HepG2 (cell line): ENCODE data around the gene ARL6IP4. TPM values are rescaled to one million over a fixed set of nuclear protein-coding genes. Genes with fewer than 3 reads are reported as not detected.

ENCODE experiments used
- AGO1 ChIP-seq: fragments of 200-400 bp; formaldehyde crosslinking; IDR thresholded peaks from 2 replicates; pipeline ENCODE4 v1.6.1; 2017; ENCODE audit warnings: mild to moderate bottlenecking, low read depth, low read length, moderate library complexity; ENCODE audit not compliant: poor library complexity, severe bottlenecking
- CHD4 ChIP-seq: fragments of 200-600 bp; sonication (generic); IDR thresholded peaks from 2 replicates; pipeline ENCODE4 v1.7.0; 2017; ENCODE audit warnings: mild to moderate bottlenecking, low read length, borderline replicate concordance
- CREB1 ChIP-seq, 2 experiments: fragments of 450-650 bp in 1 of 2; IDR thresholded peaks; 2 replicates each; pipeline ENCODE4 v1.6.1; 2016 to 2017; ENCODE audit warnings: control low read depth in 1 of 2, mild to moderate bottlenecking in 1 of 2, missing compliant biosample characterization in 1 of 2, missing genetic modification characterization in 1 of 2
- ETV5 ChIP-seq: IDR thresholded peaks from 2 replicates; pipeline ENCODE4 v1.6.1; 2018; ENCODE audit warnings: missing biosample characterization, missing genetic modification reagents, inconsistent platforms, borderline replicate concordance
- HNF4A ChIP-seq: sonication (generic); formaldehyde crosslinking; IDR thresholded peaks from 2 replicates; pipeline ENCODE4 v1.4.0; 2020; ENCODE audit warnings: missing genetic modification reagents
- JUNB ChIP-seq: sonication (generic); formaldehyde crosslinking; IDR thresholded peaks from 2 replicates; pipeline ENCODE4 v1.8.0; 2022; ENCODE audit warnings: missing genetic modification reagents, mild to moderate bottlenecking, borderline replicate concordance
- MED8 ChIP-seq: sonication (generic); formaldehyde crosslinking; IDR thresholded peaks from 2 replicates; pipeline ENCODE4 v1.8.1; 2023; ENCODE audit warnings: mild to moderate bottlenecking, missing genetic modification reagents; ENCODE audit not compliant: insufficient replicate concordance
- NFYB ChIP-seq: sonication (generic); formaldehyde crosslinking; IDR thresholded peaks from 2 replicates; pipeline ENCODE4 v1.4.0; 2020; ENCODE audit warnings: missing genetic modification reagents
- SMAD1 ChIP-seq: sonication (generic); formaldehyde crosslinking; IDR thresholded peaks from 2 replicates; pipeline ENCODE4 v1.4.0; 2020; ENCODE audit warnings: missing genetic modification reagents, low read depth, mild to moderate bottlenecking, borderline replicate concordance
- SOX6 ChIP-seq, 2 experiments: fragments of 450-650 bp in 1 of 2; sonication (generic) in 1 of 2; formaldehyde crosslinking in 1 of 2; IDR thresholded peaks; 2 replicates each; pipeline versions ENCODE4 v1.4.0 to v1.6.1; 2017 to 2020; ENCODE audit warnings: antibody characterized with exemption in 1 of 2, mild to moderate bottlenecking in 1 of 2, missing genetic modification reagents in 1 of 2
- SP4 ChIP-seq: sonication (generic); formaldehyde crosslinking; IDR thresholded peaks from 2 replicates; pipeline ENCODE4 v1.8.1; 2023; ENCODE audit warnings: mild to moderate bottlenecking, missing genetic modification reagents
- U2AF1 ChIP-seq: fragments of 200-400 bp; formaldehyde crosslinking; optimal IDR thresholded peaks from 2 replicates; pipeline ENCODE3; 2017; ENCODE audit warnings: mild to moderate bottlenecking, low read depth, low read length
- ZBTB20 ChIP-seq: sonication (generic); formaldehyde crosslinking; IDR thresholded peaks from 2 replicates; pipeline ENCODE4 v1.8.1; 2023; ENCODE audit warnings: missing genetic modification reagents, low read depth, mild to moderate bottlenecking, borderline replicate concordance
- ZFP1 ChIP-seq: IDR thresholded peaks from 2 replicates; pipeline ENCODE4 v1.6.1; 2016
- ZNF558 ChIP-seq: sonication (generic); formaldehyde crosslinking; IDR thresholded peaks from 2 replicates; pipeline ENCODE4 v1.9.0; 2022; ENCODE audit warnings: mild to moderate bottlenecking, missing genetic modification reagents, borderline replicate concordance
- ZNF616 ChIP-seq: sonication (generic); formaldehyde crosslinking; IDR thresholded peaks from 2 replicates; pipeline ENCODE4 v1.5.0; 2020; ENCODE audit warnings: low read depth, mild to moderate bottlenecking, missing genetic modification reagents
- ZNF674 ChIP-seq: sonication (generic); formaldehyde crosslinking; IDR thresholded peaks from 2 replicates; pipeline ENCODE4 v1.5.0; 2020; ENCODE audit warnings: low read depth, mild to moderate bottlenecking, missing genetic modification reagents
- ZNF724P ChIP-seq: sonication (generic); formaldehyde crosslinking; IDR thresholded peaks from 2 replicates; pipeline ENCODE4 v1.8.0; 2022; ENCODE audit warnings: missing genetic modification reagents, borderline replicate concordance
- ZNF816 ChIP-seq: sonication (generic); formaldehyde crosslinking; IDR thresholded peaks from 2 replicates; pipeline ENCODE4 v1.8.0; 2022; ENCODE audit warnings: missing genetic modification reagents, mild to moderate bottlenecking, borderline replicate concordance
- polyA plus RNA-seq, 8 experiments: library from polyadenylated mRNA; depleted of rRNA in 3 of 8; stranded (reverse) in 7 of 8; unstranded in 1 of 8; fragments of >200 nt; fragmentation: Illumina TruSeq in 4 of 8; extraction: Trizol in 4 of 8; gene quantifications; 2 replicates each; pipeline versions ENCODE4 v1.2.1 to v1.2.3, GENCODE V29; 2011 to 2016; ENCODE audit warnings: low read depth in 4 of 8, missing spikeins in 1 of 8, mixed read lengths in 1 of 8; ENCODE audit not compliant: insufficient read depth in 1 of 8
- total RNA-seq, 5 experiments: library from RNA; depleted of rRNA; stranded (reverse); fragments of >200 nt; fragmentation: Illumina TruSeq; extraction: Trizol; gene quantifications; 2 replicates each; pipeline ENCODE4 v1.2.3, GENCODE V29; 2016; ENCODE audit warnings: low read depth in 1 of 5
- TF ChIP-seq, protein P1 (sequence below): sonication (generic); formaldehyde crosslinking; IDR thresholded peaks from 2 replicates; pipeline ENCODE4 v1.4.0; 2020; ENCODE audit warnings: low read depth, mild to moderate bottlenecking, missing genetic modification reagents
- TF ChIP-seq, protein P2 (sequence below): sonication (generic); formaldehyde crosslinking; IDR thresholded peaks from 2 replicates; pipeline ENCODE4 v1.4.0; 2020; ENCODE audit warnings: missing genetic modification reagents
- TF ChIP-seq, protein P3 (sequence below): IDR thresholded peaks from 2 replicates; pipeline ENCODE4 v1.6.1; 2016
- TF ChIP-seq, protein P4 (sequence below): sonication (generic); formaldehyde crosslinking; conservative IDR thresholded peaks from 2 replicates; pipeline ENCODE4 v1.5.0; 2020; ENCODE audit warnings: missing genetic modification reagents
- TF ChIP-seq, protein P5 (sequence below): sonication (generic); formaldehyde crosslinking; IDR thresholded peaks from 2 replicates; pipeline ENCODE4 v1.4.0; 2020; ENCODE audit warnings: missing genetic modification reagents

ARL6IP4 gene
- total and polyA plus RNA-seq, 2 of the 13 experiments (the other 11 are each of a cell fraction or from before 2014, with no cell fraction given) = 155 to 220 TPM

DNA sequence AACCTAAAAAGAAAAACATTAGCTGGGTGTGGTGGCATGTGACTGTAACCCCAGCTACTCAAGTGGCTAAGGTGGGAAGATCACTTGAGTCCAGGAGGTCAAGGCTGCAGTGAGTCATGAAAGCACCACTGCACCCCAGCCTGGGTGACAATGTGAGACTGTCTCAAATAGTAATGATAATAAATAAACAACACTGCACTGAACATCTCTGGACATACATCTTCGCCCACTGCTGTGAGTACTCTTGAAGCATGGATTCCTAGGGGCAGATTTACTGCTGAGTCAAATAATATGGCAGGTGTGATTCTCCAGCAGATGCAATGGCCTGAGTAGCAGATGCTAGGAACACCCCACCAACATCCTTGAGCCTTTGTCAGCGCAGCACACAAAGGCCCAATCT is 37.8 kb upstream of the ARL6IP4 start (continued):
- TF ChIP-seq ZFP1 (CRISPR knock-in tag) (no peak), ZNF616 (CRISPR knock-in tag) (no peak), ZNF558 (CRISPR knock-in tag) (no peak), JUNB (no peak), MED8 (no peak), ZNF816 (CRISPR knock-in tag) (no peak), HNF4A (CRISPR knock-in tag) (peak; percentile 18; the same call in 1 of the 2 replicates), ZNF724P (CRISPR knock-in tag) (no peak), ZNF674 (CRISPR knock-in tag) (no peak), SMAD1 (CRISPR knock-in tag) (no peak), SP4 (CRISPR knock-in tag) (no peak), ETV5 (CRISPR knock-in tag) (no peak), U2AF1 (no peak), CHD4 (no peak), SOX6 (IDR thresholded peaks at IDR 0.05) (no peak), SOX6 (CRISPR knock-in tag; IDR thresholded peaks at IDR 0.05) (peak; percentile 29; the same call in 1 of the 2 replicates), AGO1 (no peak), NFYB (CRISPR knock-in tag) (no peak), ZBTB20 (CRISPR knock-in tag) (no peak), CREB1 (IDR thresholded peaks at IDR 0.05) (no peak), CREB1 (CRISPR knock-in tag; IDR thresholded peaks at IDR 0.05) (no peak)
- TF ChIP-seq, protein P1, sequence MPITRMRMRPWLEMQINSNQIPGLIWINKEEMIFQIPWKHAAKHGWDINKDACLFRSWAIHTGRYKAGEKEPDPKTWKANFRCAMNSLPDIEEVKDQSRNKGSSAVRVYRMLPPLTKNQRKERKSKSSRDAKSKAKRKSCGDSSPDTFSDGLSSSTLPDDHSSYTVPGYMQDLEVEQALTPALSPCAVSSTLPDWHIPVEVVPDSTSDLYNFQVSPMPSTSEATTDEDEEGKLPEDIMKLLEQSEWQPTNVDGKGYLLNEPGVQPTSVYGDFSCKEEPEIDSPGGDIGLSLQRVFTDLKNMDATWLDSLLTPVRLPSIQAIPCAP (CRISPR knock-in tag) = no peak
- TF ChIP-seq, protein P2, sequence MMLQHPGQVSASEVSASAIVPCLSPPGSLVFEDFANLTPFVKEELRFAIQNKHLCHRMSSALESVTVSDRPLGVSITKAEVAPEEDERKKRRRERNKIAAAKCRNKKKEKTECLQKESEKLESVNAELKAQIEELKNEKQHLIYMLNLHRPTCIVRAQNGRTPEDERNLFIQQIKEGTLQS (CRISPR knock-in tag) = 0 out of 2 replicates have a peak, but pooled peaks have one; percentile 39
- TF ChIP-seq, protein P3, sequence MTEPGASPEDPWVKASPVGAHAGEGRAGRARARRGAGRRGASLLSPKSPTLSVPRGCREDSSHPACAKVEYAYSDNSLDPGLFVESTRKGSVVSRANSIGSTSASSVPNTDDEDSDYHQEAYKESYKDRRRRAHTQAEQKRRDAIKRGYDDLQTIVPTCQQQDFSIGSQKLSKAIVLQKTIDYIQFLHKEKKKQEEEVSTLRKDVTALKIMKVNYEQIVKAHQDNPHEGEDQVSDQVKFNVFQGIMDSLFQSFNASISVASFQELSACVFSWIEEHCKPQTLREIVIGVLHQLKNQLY = no peak
- TF ChIP-seq, protein P4, sequence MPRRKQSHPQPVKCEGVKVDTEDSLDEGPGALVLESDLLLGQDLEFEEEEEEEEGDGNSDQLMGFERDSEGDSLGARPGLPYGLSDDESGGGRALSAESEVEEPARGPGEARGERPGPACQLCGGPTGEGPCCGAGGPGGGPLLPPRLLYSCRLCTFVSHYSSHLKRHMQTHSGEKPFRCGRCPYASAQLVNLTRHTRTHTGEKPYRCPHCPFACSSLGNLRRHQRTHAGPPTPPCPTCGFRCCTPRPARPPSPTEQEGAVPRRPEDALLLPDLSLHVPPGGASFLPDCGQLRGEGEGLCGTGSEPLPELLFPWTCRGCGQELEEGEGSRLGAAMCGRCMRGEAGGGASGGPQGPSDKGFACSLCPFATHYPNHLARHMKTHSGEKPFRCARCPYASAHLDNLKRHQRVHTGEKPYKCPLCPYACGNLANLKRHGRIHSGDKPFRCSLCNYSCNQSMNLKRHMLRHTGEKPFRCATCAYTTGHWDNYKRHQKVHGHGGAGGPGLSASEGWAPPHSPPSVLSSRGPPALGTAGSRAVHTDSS (CRISPR knock-in tag) = no peak
- TF ChIP-seq, protein P5, sequence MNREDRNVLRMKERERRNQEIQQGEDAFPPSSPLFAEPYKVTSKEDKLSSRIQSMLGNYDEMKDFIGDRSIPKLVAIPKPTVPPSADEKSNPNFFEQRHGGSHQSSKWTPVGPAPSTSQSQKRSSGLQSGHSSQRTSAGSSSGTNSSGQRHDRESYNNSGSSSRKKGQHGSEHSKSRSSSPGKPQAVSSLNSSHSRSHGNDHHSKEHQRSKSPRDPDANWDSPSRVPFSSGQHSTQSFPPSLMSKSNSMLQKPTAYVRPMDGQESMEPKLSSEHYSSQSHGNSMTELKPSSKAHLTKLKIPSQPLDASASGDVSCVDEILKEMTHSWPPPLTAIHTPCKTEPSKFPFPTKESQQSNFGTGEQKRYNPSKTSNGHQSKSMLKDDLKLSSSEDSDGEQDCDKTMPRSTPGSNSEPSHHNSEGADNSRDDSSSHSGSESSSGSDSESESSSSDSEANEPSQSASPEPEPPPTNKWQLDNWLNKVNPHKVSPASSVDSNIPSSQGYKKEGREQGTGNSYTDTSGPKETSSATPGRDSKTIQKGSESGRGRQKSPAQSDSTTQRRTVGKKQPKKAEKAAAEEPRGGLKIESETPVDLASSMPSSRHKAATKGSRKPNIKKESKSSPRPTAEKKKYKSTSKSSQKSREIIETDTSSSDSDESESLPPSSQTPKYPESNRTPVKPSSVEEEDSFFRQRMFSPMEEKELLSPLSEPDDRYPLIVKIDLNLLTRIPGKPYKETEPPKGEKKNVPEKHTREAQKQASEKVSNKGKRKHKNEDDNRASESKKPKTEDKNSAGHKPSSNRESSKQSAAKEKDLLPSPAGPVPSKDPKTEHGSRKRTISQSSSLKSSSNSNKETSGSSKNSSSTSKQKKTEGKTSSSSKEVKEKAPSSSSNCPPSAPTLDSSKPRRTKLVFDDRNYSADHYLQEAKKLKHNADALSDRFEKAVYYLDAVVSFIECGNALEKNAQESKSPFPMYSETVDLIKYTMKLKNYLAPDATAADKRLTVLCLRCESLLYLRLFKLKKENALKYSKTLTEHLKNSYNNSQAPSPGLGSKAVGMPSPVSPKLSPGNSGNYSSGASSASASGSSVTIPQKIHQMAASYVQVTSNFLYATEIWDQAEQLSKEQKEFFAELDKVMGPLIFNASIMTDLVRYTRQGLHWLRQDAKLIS = no peak
